ENCODE results near the gene TIMM29.

Gene TIMM29

DNA sequence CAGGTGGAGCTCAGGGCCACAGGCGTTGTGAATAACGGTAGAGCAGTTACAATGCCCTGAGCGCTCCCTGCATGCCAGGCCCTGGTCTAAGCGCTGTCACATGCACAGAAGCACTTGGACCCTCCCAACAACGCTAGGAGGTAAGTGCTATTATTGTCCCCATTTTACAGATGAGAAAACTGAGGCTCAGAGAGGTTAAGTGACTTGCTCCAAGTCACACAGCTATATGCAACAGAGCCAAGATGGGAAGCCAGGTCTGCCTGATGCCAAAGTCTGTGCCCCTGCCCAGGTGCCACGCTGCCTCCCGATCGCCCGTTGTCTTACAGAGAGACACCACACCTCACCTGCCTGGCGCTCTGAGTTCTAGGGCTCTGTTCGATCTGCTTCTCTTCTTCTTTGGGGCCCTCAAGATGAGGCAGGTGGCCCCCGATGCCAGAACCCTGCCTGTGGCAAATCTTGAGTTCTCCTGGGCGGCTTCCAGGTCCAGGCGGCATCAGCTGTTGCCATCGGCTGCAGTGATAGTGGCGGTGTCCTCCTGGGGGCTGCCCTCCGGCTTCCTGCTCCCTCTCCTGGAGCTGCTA, 20.1 kb upstream of the TIMM29 start:
- DNase-seq, result no peak
- in situ Hi-C loops (cut with MboI; ENCODE audit: low pct_unique_long_range_greater_than_20kb, low sequenced_read_pairs), result no loop called here

- DNase-seq, result no peak
- in situ Hi-C loops (cut with MboI; ENCODE audit: low pct_unique_long_range_greater_than_20kb, low sequenced_read_pairs), result no loop called here
Observed at GRCh38 chr19:10911579-10912363, 16.8 kb upstream of the TIMM29 start.

DNA sequence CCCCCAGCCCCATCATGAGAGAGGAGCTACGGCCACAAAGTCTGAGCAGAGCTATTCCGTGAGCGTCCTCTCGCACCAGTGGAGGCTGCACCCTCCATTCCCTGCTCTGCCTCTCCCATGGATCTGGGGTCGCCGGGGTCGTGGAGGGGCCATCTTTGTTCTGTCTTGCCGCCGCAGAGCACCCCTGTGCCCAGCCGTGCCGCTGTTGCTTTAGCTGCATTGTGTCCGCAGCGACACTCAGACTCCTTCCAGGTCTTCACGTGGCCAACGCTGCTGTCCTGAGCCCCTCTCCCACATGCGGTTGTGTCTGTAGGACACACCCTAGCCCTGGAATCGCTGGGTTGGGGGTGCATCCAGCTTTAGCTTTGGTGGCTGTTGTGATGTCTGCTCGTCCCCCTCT, 16.0 kb upstream of the TIMM29 start:
- in situ Hi-C loops (cut with MboI; ENCODE audit: low pct_unique_long_range_greater_than_20kb, low sequenced_read_pairs), result no loop called here
- DNase-seq, result no peak

- DNase-seq, result no peak
- in situ Hi-C loops (cut with MboI; ENCODE audit: low pct_unique_long_range_greater_than_20kb, low sequenced_read_pairs), result no loop called here
Observed at GRCh38 chr19:10913716-10914340, 14.8 kb upstream of the TIMM29 start.

DNA sequence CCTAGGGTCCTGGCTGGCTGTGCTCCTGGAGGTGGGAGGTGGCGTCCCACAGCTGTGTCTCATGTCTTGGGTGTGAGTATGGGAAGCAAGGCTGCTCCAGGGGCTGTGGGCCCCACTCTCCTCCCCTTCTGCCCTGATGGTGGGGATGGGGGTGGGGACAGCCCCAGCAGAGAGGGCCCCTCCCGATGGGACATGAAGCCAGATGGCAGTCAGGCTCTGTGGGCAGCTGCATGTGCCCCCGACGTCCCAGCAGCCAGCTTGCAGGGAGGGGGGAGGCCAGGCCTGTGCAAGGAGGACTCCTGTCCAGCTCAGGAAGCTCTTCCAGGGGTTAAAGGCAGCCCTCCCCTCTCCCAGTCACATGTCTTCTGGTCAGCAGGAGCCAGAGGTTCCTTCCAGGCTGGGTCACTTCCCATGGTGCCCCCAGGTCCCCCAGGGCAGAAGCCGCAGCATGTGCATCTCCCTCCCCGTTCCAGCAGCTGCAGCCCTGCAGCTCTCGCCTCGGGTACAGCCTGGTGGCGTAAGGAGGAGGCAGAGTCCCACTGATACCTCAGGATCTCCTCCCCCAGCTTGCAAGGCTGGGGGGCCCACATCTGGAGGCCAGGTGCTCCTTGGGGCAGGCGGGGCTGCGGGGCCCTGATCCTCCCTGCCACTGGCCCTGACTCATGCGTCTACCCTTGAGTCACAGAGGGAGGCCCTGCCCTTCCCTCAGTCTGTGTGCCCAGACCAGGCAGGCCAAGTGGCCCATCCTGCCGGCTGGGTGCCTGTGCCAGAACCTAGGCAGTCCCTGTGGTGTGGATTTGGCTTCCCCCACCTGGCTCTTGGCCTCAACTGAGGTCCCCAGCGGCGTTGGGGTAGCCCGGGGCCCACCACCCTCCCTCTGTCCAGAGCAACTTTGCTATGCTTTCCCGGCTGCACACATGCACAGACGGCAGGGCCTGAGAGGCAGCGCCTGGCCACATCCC, 13.2 kb upstream of the TIMM29 start:
- DNase-seq, result no peak
- in situ Hi-C loops (cut with MboI; ENCODE audit: low pct_unique_long_range_greater_than_20kb, low sequenced_read_pairs), result no loop called here

DNA sequence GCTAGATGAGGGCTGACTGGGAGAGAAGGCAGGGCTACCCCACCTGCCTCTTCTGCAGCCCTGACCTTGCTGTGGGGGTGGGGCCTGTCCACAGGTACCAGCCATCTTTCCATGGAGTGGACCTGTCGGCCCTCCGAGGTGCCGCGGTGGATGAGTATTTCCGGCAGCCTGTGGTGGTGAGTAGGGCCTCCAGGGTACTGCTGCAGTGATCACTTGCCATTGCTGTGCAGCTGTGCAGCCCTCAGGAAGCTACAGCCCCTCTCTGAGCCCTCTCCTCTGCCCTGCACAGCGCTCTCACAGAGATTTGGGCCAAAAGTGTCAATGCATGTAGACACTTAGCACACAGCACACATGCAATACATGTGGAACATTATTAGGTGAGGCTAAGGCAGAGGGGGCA, 12.0 kb upstream of the TIMM29 start:
- in situ Hi-C loops (cut with MboI; ENCODE audit: low pct_unique_long_range_greater_than_20kb, low sequenced_read_pairs), result no loop called here
- DNase-seq, result no peak

DNA sequence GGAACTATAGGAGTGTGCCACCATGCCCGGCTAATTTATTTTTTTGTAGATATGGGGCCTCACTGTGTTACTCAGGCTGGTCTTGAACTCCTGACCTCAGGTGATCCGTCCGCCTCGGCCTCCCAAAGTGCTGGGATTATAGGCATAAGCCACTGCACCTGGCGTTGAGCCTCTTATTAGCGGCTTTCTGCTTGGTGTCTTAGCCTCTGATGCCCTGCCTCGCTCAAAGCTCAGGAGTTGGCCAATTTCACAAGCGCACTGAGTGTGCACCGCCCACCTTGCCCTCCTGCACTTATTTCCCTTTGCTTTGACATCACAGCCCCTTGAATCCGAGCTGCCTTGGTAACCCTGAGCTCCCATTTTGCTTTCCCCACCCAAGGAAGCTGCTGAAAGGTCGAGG, 10.3 kb upstream of the TIMM29 start:
- DNase-seq, result no peak
- in situ Hi-C loops (cut with MboI; ENCODE audit: low pct_unique_long_range_greater_than_20kb, low sequenced_read_pairs), result no loop called here

DNA sequence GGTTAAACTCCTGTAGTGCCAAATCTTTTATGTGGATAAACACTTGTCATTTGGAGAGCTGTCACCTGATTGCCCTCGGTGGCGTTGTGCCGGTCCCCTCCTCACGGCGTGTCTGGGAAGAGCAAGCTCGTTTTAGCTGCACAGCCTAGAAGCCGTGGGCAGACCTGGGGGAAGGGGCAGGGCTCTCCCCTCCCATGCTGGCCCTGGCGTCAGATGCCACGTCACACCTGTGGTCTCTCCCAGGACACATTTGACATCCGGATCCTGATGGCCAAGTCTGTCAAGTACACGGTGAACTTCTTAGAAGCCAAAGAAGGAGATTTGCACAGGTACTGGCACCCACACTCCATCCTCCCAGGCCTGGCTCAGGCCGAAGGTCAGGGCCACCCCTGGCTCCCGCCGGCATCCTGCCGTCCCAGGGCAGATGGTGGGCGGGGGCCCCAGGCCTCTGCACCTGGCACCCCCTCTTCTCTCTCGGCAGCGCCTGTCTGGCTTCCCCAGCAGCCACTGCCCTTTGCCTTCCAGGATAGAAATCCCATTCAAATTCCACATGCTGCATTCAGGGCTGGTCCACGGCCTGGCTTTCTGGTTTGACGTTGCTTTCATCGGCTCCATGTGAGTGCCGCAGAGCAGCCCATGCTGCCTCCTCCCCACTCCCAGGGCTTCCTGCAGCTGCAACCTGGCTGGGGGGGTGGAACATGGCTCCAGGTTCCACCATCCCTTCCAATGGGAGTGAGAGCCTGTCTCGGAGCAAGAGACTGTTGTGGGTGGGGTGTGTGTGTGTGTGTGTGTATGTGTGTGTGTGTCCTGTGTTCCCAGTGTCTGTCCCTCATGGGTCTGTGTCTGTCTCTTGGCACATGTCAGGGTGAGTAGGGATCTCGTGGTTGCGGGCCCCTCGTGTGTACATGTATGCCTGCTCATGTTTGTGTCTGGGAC, 9.0 kb upstream of the TIMM29 start:
- in situ Hi-C loops (cut with MboI; ENCODE audit: low pct_unique_long_range_greater_than_20kb, low sequenced_read_pairs), result no loop called here
- no peak for DNase-seq

- in situ Hi-C loops (cut with MboI; ENCODE audit: low pct_unique_long_range_greater_than_20kb, low sequenced_read_pairs), result no loop called here
- DNase-seq, result no peak
Observed at GRCh38 chr19:10920288-10920655, 8.3 kb upstream of the TIMM29 start.

DNA sequence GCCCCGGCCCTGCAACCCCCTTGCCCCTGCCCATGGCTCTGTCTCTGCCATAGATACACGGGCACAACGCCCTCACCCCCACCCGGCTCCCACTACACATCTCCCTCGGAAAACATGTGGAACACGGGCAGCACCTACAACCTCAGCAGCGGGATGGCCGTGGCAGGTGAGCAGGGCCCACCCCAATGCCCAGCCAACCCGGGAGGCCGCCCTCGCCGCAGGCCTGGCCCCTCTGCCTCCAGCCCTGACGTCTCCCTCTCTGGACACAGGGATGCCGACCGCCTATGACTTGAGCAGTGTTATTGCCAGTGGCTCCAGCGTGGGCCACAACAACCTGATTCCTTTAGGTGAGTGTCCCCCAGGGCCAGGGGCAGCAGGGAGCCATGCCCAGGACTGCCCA, 7.8 kb upstream of the TIMM29 start:
- no peak for DNase-seq
- in situ Hi-C loops (cut with MboI; ENCODE audit: low pct_unique_long_range_greater_than_20kb, low sequenced_read_pairs), result no loop called here

DNA sequence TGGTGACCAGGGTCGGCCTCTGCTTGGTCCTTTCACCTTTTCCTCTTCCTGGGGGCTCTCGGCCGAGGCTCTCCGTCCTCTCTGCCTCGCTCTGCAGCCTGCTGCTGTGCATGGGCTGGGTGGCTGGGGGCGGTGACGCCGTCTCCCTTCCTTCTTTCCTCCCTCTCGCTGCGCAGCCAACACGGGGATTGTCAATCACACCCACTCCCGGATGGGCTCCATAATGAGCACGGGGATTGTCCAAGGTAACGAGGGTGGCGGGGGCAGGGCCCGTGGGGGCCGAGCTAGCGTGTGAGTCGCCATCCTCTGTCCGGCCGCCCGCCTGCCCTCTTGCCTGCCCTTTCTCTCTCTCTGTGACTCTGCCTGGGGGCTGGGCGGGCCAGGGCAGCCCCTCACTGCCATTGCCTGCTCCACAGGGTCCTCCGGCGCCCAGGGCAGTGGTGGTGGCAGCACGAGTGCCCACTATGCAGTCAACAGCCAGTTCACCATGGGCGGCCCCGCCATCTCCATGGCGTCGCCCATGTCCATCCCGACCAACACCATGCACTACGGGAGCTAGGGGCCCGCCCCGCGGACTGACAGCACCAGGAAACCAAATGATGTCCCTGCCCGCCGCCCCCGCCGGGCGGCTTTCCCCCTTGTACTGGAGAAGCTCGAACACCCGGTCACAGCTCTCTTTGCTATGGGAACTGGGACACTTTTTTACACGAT, 7.3 kb upstream of the TIMM29 start:
- DNase-seq, result no peak
- in situ Hi-C loops (cut with MboI; ENCODE audit: low pct_unique_long_range_greater_than_20kb, low sequenced_read_pairs), result no loop called here

GRCh38 chr19:10921910-10922637, 6.5 kb upstream of the TIMM29 start:
- in situ Hi-C loops (cut with MboI; ENCODE audit: low pct_unique_long_range_greater_than_20kb, low sequenced_read_pairs), result no loop called here
- DNase-seq, result no peak

GRCh38 chr19:10922638-10923014, 6.0 kb upstream of the TIMM29 start:
- no peak for DNase-seq
- in situ Hi-C loops (cut with MboI; ENCODE audit: low pct_unique_long_range_greater_than_20kb, low sequenced_read_pairs), result no loop called here

GRCh38 chr19:10923260-10924112, 5.1 kb upstream of the TIMM29 start:
- in situ Hi-C loops (cut with MboI; ENCODE audit: low pct_unique_long_range_greater_than_20kb, low sequenced_read_pairs), result no loop called here
- DNase-seq, result no peak

GRCh38 chr19:10924597-10924996, 4.0 kb upstream of the TIMM29 start:
- DNase-seq, result no peak
- in situ Hi-C loops (cut with MboI; ENCODE audit: low pct_unique_long_range_greater_than_20kb, low sequenced_read_pairs), result no loop called here

GRCh38 chr19:10927730-10928562, 665 bp upstream of the TIMM29 start:
- DNase-seq, result peak; percentile 39
- in situ Hi-C loops (cut with MboI; ENCODE audit: low pct_unique_long_range_greater_than_20kb, low sequenced_read_pairs), result no loop called here
